NCI-H446 treated with DMSO at 0.1 percent for 48 hours (cell line): Measurements from ENCODE around the gene CALML4.
A peak's percentile ranks its signal among the peaks of the same experiment; 100 is the strongest.
"Not testable (repeated sequence)": the region's sequence is repeated elsewhere in the genome, so short reads cannot be mapped to it uniquely, and the experiment has no call there.

Experiments used
- DNase-seq: peaks from one replicate; lab custom pipeline; 2025; lab: John Stamatoyannopoulos, UW

The CALML4 gene

GRCh38 chr15:68204776-68205557, at the start of gene CALML4:
Gene CALML4 (minus strand): TSS chr15:68205332. CDS start chr15:68205247, 85 bp downstream.
- DNase-seq, result peak; percentile 16

GRCh38 chr15:68252925-68253534, 47.9 kb upstream of the CALML4 start:
- DNase-seq, result peak; percentile 59

- no peak for DNase-seq
Observed at GRCh38 chr15:68249058-68249713, 44.1 kb upstream of the CALML4 start.

GRCh38 chr15:68244235-68244634, 39.1 kb upstream of the CALML4 start:
- DNase-seq, result no peak

GRCh38 chr15:68241088-68241935, 36.2 kb upstream of the CALML4 start:
- DNase-seq, result no peak

- no peak for DNase-seq
Observed at GRCh38 chr15:68239025-68239424, 33.9 kb upstream of the CALML4 start.

GRCh38 chr15:68235022-68235421, 29.9 kb upstream of the CALML4 start:
- DNase-seq, result no peak

- not testable (repeated sequence) for DNase-seq
Observed at GRCh38 chr15:68234520-68234919, 29.4 kb upstream of the CALML4 start.

- no peak for DNase-seq
Observed at GRCh38 chr15:68234060-68234459, 28.9 kb upstream of the CALML4 start.

GRCh38 chr15:68232937-68233336, 27.8 kb upstream of the CALML4 start:
- no peak for DNase-seq

GRCh38 chr15:68232449-68232848, 27.3 kb upstream of the CALML4 start:
- no peak for DNase-seq

GRCh38 chr15:68231102-68231818, 26.1 kb upstream of the CALML4 start:
- no peak for DNase-seq

- DNase-seq, result peak; percentile 6
Observed at GRCh38 chr15:68230157-68231100, 25.3 kb upstream of the CALML4 start.

GRCh38 chr15:68229386-68230156, 24.4 kb upstream of the CALML4 start, which contains the start of gene CLN6:
Gene CLN6 (minus strand): TSS chr15:68229728. CDS start chr15:68229584, 144 bp downstream.
- DNase-seq, result peak; percentile 54

- no peak for DNase-seq
Observed at GRCh38 chr15:68228971-68229385, 23.8 kb upstream of the CALML4 start.

GRCh38 chr15:68228143-68228970, 23.2 kb upstream of the CALML4 start:
- no peak for DNase-seq

- DNase-seq, result peak; percentile 12
Observed at GRCh38 chr15:68227643-68228142, 22.6 kb upstream of the CALML4 start.

GRCh38 chr15:68225442-68225841, 20.3 kb upstream of the CALML4 start:
- not testable (repeated sequence) for DNase-seq
